Measurements from ENCODE around the gene PARD3B.

PARD3B gene

DNA sequence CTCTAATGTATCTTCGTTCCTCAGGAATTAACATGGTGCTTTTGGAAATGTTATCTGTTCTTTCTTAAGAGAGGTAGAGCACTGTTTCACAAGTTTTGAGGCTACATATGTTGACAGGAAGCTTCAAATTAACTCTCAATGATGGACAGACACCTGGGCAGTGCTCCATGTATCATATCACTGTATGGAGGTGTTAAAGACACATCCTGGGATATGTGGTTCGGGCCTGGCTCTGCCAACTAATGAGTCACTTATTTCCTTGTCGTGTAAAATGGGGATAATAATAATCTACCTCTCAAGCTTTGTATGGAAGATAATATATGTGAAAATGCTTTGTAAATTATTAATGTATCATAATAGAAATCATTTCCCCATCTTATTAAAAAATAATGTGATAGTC is 90.2 kb downstream of the PARD3B start:
- CTCF ChIA-PET, result interaction anchor here (0.6 kb wide), 1 partner anchor 294 kb away, joined by 3 read pairs; no protein-coding TSS in a partner anchor
- TF ChIP-seq, protein P1, sequence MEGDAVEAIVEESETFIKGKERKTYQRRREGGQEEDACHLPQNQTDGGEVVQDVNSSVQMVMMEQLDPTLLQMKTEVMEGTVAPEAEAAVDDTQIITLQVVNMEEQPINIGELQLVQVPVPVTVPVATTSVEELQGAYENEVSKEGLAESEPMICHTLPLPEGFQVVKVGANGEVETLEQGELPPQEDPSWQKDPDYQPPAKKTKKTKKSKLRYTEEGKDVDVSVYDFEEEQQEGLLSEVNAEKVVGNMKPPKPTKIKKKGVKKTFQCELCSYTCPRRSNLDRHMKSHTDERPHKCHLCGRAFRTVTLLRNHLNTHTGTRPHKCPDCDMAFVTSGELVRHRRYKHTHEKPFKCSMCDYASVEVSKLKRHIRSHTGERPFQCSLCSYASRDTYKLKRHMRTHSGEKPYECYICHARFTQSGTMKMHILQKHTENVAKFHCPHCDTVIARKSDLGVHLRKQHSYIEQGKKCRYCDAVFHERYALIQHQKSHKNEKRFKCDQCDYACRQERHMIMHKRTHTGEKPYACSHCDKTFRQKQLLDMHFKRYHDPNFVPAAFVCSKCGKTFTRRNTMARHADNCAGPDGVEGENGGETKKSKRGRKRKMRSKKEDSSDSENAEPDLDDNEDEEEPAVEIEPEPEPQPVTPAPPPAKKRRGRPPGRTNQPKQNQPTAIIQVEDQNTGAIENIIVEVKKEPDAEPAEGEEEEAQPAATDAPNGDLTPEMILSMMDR (conservative IDR thresholded peaks at IDR 0.05; ENCODE audit: low read depth), result no peak
- POLR2A ChIA-PET (ENCODE audit: low non-redundant PET), result no interaction called here
- DNase-seq (ENCODE audit: low spot score), result no peak
- H3K27ac ChIP-seq, result no peak overlapping the region

DNA sequence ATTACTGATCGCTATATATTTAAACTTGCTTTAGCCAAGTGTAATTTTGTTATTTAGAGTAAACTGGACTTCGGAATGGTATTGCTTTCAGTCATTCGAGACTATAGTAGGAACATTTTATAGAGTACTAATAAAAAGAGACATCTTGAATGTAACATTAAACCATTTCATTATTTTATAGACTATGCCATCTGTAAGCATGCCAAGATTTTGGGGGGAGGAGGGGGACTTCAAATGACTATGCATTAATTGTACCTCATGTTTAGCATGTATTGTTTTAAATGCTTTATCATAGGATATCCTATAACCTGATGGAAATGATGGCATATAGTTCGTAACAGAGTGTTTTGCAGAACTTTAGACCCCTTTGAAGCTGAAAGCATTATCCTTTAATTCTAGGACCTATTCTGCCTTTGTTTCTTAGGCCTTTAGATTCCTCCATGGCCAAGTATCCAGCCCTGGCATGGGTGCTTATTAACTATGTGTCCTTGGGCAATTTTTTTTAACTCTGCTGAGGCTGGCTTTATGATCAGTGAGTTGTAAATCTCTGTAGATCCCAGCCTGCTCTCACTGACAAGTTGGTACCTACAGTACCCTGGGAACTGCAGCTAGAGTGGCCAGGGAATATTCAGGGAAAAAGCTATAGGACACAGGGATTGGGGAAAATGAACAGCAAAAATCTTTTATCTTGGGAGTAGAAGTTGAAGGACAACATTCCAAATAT is 93.4 kb downstream of the PARD3B start:
- CTCF ChIA-PET, result no interaction called here
- TF ChIP-seq, protein P1 (conservative IDR thresholded peaks at IDR 0.05; ENCODE audit: low read depth), result no peak
- no peak overlapping the region for H3K27ac ChIP-seq
- POLR2A ChIA-PET (ENCODE audit: low non-redundant PET), result no interaction called here
- DNase-seq (ENCODE audit: low spot score), result no peak

DNA sequence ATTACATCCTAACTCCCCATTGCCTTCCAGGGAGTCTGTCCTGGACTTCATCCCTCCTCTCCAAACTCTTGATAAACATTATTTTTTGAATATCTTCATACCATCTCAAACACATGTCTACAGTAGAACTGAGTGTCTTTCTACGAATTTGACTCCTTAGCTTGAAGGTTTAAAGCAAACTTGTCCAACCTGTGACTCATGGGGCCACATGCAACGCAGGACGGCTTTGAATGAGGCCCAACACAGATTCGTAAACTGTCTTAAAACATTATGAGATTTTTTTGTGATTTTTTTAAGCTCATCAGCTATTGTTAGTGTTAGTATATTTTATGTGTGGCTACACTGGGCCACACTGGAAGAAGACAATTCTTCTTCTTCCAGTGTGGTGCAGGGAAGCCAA is 98.1 kb downstream of the PARD3B start:
- ChIA-PET CTCF (no interaction called here), POLR2A (ENCODE audit: low non-redundant PET) (no interaction called here)
- TF ChIP-seq, protein P1 (conservative IDR thresholded peaks at IDR 0.05; ENCODE audit: low read depth), result no peak
- H3K27ac ChIP-seq, result no peak overlapping the region
- no peak for DNase-seq (ENCODE audit: low spot score)

DNA sequence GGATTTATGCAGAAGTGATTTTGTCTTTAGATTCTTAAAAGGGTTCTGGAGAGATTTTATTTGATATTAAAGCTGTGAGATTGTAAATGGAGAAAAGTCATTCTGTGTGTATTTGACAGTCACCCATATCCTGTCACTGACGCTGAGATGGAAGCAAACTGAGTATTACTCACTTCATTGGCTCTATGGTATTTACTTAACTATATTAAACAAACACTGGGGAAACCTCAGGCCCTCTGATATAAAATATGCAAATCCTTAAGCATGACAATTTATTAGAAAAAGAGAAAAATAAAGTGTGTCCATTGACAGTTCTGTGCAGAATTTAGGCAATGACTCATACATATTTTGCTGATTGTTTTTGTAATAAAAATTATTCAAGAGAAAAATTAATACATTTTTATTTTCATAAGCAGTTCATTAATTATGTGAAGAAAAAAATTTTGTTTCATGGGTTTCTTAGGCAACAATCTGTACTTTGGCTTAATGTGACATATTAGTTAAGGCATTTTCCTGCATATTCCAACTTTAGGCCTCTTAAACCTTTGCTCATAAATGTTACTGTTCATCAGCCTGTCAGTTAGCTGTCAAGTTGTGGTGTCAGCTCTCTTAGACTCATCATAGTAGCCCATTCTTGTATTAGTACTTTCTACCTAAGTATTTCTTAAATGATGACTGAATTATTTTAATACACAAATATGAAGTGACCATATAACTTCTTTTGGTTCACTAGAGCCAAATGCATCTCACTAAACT is 99.9 kb downstream of the PARD3B start:
- peak; percentile 8 for DNase-seq (ENCODE audit: low spot score)
- POLR2A ChIA-PET (ENCODE audit: low non-redundant PET), result no interaction called here
- TF ChIP-seq, protein P1 (conservative IDR thresholded peaks at IDR 0.05; ENCODE audit: low read depth), result no peak
- CTCF ChIA-PET, result no interaction called here
- no peak overlapping the region for H3K27ac ChIP-seq

DNA sequence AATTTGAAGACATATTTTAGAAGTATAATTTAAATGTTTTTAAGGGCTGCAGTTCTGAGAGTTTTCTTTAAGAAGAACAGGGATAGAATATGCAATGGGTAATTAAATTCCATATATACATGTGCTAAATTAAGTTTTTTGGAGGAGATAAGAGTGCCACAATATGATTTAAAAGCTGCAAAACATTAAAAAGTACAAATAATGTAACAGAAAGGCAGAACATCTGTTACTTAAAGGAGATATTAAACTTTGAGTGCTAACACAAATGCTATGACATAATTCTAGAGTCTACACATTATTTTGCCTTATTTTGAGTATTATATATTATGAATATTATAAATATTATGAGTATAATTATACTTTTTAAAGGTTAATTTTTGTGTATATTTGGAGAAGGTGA is 102.4 kb downstream of the PARD3B start:
- H3K27ac ChIP-seq, result no peak overlapping the region
- TF ChIP-seq, protein P1 (conservative IDR thresholded peaks at IDR 0.05; ENCODE audit: low read depth), result no peak
- CTCF ChIA-PET, result interaction anchor here (0.7 kb wide), 1 partner anchor 108 kb away, joined by 3 read pairs; no protein-coding TSS in a partner anchor
- POLR2A ChIA-PET (ENCODE audit: low non-redundant PET), result no interaction called here
- no peak for DNase-seq (ENCODE audit: low spot score)

DNA sequence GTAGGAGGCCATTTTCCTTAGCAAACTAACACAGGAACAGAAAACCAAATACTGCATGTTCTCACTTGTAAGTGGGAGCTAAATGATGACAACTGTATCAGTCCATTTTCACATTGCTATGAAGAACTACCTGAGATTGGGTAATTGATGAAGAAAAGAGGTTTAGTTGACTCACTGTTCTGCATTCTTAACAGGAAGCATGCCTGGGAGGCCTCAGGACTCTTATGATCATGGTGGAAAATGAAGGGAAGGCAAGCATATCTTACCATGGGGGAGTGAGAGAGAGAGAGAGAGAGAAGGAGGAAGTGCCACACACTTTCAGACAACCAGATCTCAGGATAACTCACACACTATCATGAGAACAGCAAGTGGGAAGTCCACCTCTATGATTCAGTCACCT is 105.3 kb downstream of the PARD3B start:
- DNase-seq (ENCODE audit: low spot score), result no peak
- CTCF ChIA-PET, result no interaction called here
- no peak overlapping the region for H3K27ac ChIP-seq
- TF ChIP-seq, protein P1 (conservative IDR thresholded peaks at IDR 0.05; ENCODE audit: low read depth), result no peak
- POLR2A ChIA-PET (ENCODE audit: low non-redundant PET), result no interaction called here

Data from RWPE1 (cell line).